KBM-7 (cell line): ENCODE results near the gene CCDC181.
A peak's percentile ranks its signal among the peaks of the same experiment; 100 is the strongest.

Experiments used
- DNase-seq: peaks from one replicate; pipeline ENCODE4 v3.0.0-alpha.2; 2015
- in situ Hi-C: fragments of 300-500 bp; cut with MboI; formaldehyde crosslinking; loops from 2 replicates; pipeline ENCODE4 v1.14.3; 2020; ENCODE audit warnings: low sequenced_read_pairs, low pct_unique_long_range_greater_than_20kb, mixed read lengths

The CCDC181 gene

DNA sequence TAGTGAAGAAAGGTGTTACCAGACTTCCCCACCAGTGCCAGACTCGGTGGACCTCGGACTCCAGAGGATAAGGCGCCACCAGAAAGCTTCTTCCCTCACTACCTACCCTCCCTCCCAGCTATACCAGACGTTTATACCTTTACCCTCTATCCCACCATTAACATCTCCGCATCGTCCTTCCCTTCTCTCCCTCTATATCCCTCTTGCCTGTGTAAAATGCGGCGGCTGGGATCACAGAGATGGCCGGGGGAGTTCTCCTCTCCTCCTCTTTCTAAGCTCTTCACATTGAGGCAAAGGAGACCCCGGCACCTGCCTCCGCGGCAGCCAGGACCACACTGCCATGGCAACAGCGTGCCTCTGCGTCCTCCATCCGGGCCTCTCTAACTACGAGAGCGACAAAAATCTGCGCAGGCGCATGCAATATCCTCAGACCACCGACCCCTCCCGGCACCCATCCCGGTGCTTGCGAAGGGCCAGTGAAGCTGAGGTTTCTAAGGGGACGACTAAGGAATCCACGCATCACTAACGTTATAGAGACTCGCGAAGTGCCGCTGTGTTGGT, at the start of gene CCDC181:
Gene CCDC181, minus strand, starts transcription at position 394 of the 561 bp plus-strand sequence. CDS start 2,547 bp downstream, outside the sequence.
- no peak for DNase-seq
- in situ Hi-C loops = no loop called here

DNA sequence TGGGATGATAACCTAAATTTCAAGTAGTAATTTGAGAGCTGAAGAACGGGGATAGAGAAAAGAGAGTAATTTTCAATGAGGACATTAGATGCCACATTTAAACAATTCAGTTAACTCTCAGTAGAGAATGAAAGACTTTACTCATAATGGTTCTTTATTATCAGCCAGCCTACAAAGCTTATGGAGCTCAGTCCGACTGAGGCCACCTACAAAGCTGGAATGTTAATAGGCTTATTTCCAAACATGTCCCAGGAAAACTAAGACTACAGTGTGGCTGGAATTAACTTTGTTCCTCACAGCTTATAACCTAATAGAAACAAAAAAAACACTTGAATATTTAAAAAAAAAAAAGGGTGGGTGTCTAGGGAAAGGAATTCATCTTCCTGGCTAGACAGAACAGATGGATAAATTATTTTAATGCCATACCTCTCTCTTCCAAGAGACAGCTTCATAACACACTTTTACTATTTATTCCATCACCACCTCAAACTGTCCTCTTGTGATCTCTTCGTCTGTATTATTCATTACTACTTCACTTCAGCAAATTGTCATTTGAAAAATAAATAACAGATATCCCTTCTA, 48.6 kb upstream of the CCDC181 start:
- DNase-seq = no peak
- in situ Hi-C loops = no loop called here

DNA sequence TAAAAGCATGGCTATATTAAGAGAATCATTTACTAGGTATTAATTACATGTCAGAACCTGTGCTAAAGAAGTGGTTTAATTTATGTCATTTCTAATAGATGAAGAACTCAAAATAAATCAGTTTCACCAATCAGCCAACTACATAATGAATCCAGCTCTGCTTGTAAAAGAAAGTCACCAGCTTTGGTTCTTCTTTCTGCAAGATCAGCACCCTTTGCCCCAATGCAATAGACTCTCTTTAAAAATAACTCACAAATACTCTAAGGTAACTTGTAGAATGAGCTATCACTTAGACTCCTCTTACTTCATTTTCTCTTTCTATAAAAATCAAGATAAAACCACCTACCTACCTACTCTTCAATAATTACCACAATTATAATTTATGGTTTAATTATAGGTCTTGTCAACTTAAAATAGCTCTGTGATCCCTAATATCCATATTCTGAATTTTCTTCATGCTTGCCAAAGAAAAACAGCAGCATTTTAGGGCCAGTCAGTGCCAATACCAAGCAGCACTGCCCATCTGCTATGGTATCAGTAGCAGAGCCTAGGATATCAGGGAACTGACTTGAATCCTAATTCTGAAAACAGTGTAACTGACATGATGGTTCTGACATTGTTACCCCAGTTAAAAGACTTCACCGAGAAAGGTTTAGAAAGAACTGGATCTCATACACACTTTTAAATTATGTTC, 47.2 kb upstream of the CCDC181 start:
- DNase-seq = no peak
- in situ Hi-C loops = no loop called here

GRCh38 chr1:169473347-169473746, 46.1 kb upstream of the CCDC181 start:
- in situ Hi-C loops = no loop called here
- DNase-seq = no peak

GRCh38 chr1:169472738-169473137, 45.5 kb upstream of the CCDC181 start:
- DNase-seq = no peak
- in situ Hi-C loops = no loop called here

GRCh38 chr1:169468982-169469381, 41.7 kb upstream of the CCDC181 start:
- in situ Hi-C loops = no loop called here
- no peak for DNase-seq

- in situ Hi-C loops = no loop called here
- peak; percentile 68 for DNase-seq
These were observed 39.3 kb upstream of the CCDC181 start for GRCh38 chr1:169466259-169467230.

DNA sequence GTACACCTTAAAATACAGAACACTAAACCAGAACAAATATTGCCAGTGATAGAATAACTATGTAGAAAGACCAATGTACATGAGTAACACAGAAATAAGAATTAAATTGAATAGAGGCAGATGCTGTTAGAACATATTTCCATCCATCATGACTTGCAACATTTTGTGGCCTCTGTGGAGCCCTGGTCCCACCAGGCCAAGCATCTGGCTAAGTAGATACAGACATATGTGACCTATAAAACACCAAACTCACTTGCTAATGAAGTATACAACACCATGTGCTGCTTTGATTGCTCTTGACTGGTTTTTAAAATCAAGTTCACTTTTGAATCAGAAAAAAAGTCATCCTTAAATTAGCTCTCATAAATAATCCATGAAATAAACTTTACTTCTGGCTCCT, 38.0 kb upstream of the CCDC181 start:
- no peak for DNase-seq
- in situ Hi-C loops = no loop called here

- DNase-seq = no peak
- in situ Hi-C loops = no loop called here
These were observed 35.1 kb upstream of the CCDC181 start for GRCh38 chr1:169462385-169462784.

- in situ Hi-C loops = no loop called here
- no peak for DNase-seq
These were observed 34.2 kb upstream of the CCDC181 start for GRCh38 chr1:169461390-169462000.

- in situ Hi-C loops = no loop called here
- no peak for DNase-seq
These were observed 33.0 kb upstream of the CCDC181 start for GRCh38 chr1:169460191-169460833.

DNA sequence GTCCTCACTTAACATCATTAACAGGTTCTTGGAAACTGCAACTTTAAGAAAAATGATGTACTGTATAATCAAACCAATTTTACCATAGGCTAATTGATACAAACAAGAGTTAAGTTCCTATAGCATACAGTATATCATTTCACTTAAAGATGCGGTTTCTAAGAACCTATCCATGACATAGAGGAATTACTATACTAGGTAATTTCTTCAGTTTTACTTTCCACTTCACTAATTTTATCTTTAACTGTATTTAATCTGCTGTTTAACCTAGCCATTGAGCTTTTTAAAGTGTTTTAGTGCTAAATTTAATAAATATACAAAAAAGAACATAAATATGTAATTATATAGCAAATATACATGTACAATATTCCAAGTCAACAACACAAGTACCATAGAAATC, 30.2 kb upstream of the CCDC181 start:
- in situ Hi-C loops = no loop called here
- DNase-seq = no peak

DNA sequence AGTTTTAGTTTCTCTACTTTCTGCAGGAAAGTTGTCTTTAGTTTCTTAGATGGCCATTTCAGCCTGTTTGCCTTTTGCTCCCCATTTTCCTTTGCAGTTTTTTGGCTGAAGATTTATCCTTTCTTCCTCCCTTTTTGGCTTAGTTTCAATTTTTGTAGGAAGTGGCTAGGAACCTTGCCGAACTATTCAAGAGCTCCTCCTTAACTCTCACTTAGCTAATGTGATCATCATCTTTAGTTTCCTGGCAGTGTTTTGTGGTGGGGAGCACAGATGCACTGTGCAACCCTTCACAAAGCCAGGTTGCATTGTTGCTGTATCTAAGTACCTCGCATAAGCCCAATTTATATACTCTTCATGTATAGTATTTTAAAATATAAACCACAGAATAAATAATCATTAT, 28.8 kb upstream of the CCDC181 start:
- DNase-seq = no peak
- in situ Hi-C loops = no loop called here

DNA sequence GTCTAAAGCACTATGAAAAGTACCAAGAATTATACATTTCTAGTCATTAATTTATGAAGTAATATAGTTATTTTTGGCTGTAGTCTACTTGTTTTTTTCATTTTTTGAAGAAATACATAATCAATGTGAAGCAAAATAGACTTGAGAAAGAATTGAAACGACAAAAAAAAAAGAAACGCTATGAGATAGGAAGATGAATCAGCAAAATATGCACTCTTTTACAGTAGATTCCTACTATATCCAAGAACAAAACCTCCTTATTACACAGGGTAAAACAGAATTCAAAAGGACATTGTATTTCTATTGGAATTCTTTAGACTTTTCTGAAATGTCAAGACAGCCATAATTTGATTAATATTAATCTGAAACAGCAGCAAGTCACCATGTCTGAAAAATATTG, 25.6 kb upstream of the CCDC181 start:
- in situ Hi-C loops = no loop called here
- no peak for DNase-seq

GRCh38 chr1:169451218-169451824, 24.0 kb upstream of the CCDC181 start:
- in situ Hi-C loops = no loop called here
- DNase-seq = peak; percentile 3

GRCh38 chr1:169443923-169444322, 16.6 kb upstream of the CCDC181 start:
- in situ Hi-C loops = no loop called here
- DNase-seq = peak; percentile 7

- no peak for DNase-seq
- in situ Hi-C loops = no loop called here
These were observed 1.0 kb downstream of the CCDC181 start for GRCh38 chr1:169426174-169426705.

DNA sequence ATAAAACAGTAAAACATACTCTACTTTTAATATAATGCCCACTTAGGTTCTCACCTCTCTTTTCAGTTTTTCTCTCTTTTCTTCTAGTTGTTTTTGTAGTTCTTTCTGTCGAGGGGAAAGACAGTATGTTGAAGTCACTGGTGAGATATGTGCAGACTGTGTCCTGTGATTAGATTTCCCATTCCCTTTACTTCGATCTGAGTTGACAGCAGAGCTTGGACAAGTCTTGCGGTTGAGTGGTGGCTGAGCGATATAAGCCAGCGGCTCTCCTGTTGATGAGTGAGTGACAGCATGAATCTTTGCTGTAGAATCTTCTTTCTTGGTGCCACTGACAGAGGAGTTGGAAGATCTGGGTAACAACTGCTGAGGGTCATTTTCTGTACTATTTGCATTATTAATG, 6.0 kb downstream of the CCDC181 start:
- DNase-seq = no peak
- in situ Hi-C loops = no loop called here
